ENCODE data around the gene FGF14.

GRCh38 chr13:102316732-102317131 is 85.1 kb downstream of the FGF14 start:
- TF ChIP-seq CTCF (IDR thresholded peaks at IDR 0.05; ENCODE audit: insufficient read depth, low read length, poor library complexity, severe bottlenecking) (no peak), EZH2phosphoT487 (conservative IDR thresholded peaks at IDR 0.05; ENCODE audit: low read length) (no peak)
